GM13976 (cell line): Measurements from ENCODE around the gene ZKSCAN4.
A peak's percentile ranks its signal among the peaks of the same experiment; 100 is the strongest.

ENCODE experiments used
- DNase-seq: peaks from one replicate; pipeline ENCODE4 v3.0.0; 2012; ENCODE audit warnings: low spot score
- CTCF ChIP-seq: IDR thresholded peaks from 2 replicates; pipeline ENCODE4 v1.5.1; 2012; ENCODE audit warnings: borderline replicate concordance, mild to moderate bottlenecking; ENCODE audit not compliant: insufficient read depth; ENCODE audit errors: extremely low read depth, missing control alignments, control extremely low read depth
- in situ Hi-C: fragments of 300-500 bp; cut with MboI; formaldehyde crosslinking; loops from one replicate; pipeline ENCODE4 v1.12.0; 2022; ENCODE audit warnings: low sequenced_read_pairs, mixed read lengths, inconsistent platforms; ENCODE audit not compliant: unreplicated experiment

The ZKSCAN4 gene

DNA sequence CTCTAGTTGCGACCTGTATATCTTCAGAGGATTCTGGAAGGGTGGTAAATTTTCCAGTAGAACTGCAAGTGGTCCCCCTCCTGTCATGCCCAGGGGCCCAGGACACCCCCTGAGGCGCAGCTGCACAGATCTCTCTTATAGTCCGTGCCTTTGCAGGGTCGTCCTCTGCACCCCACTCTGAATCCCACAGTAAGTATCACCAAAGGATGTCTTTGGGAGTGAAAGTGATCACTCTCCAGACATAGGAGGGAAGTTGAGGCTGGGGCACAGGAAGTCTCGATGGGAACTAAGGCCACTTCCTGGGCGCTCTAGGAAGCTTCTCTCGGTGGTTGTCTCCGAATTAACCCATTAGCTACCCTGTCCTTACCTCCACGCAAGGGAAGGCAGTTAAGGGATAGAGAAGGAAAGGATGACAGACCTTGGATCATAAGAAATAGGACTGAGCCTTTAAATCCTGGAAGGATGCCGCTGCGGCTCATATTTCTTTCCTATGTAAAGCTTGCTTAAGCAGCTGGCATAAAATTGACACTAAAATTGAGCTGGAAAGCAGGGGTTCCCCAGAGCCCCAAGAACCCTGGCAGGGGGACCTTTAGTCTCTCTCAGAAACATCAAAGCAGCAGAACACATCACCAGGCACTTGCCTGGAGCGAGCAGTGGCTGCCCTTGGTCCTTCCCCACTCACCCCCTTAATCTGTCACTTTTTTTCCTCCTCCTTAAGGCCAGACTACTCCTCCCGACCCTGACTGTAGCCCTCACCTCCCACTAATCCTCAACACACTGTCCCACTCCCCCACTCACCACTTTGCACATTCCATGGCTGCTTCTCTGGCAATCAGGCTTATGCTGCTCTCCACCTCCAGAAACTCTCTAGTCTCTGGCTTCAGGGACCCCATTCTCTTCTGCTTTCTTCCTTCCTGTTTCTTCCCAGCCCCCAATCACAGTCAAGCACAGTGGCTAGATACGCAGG lies at the start of gene ZKSCAN4:
Gene ZKSCAN4, minus strand, starts transcription at position 261 of the 967 bp plus-strand sequence. CDS start 289 bp downstream, outside the sequence.
- peak; percentile 79 for DNase-seq
- no peak for TF ChIP-seq CTCF
- in situ Hi-C loops, result no loop called here

- no peak for DNase-seq
- no peak for TF ChIP-seq CTCF
- in situ Hi-C loops, result no loop called here
Measured at GRCh38 chr6:28296520-28297060, 44.5 kb upstream of the ZKSCAN4 start.

DNA sequence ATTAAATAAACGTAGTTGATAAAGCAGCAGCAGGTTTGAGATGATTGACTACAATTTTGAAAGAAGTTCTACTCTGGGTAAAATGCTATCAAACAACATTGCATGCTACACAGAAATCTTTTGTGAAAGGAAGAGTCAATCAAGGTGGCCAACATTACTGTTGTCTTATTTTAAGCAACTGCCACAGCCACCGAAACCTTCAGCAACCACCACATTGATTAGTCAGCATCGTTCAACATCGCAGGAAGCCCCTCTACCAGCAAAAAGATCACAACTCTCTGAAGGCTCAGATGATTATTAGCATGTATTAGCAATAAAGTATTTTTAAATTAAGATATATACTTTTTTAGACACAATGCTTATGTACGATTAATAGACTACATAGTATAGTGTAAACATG lies 43.3 kb upstream of the ZKSCAN4 start:
- no peak for DNase-seq
- in situ Hi-C loops, result no loop called here
- TF ChIP-seq CTCF, result no peak

DNA sequence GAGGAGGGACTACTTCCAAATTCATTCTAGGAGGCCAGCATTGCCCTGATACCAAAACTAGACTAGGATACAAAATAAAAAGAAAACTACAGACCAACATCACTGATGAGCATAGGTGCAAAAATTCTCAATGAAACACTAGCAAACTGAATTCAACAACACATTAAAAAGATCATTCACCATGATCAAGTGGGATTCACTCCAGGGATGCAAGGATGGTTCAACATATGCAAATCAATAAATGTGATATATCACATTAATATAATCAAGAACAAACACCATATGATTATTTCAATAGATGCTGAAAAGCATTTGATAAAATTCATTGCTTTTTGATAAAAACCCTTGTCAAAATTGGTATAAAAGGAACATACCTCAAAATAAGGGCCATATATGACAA lies 39.5 kb upstream of the ZKSCAN4 start:
- in situ Hi-C loops, result no loop called here
- no peak for TF ChIP-seq CTCF

DNA sequence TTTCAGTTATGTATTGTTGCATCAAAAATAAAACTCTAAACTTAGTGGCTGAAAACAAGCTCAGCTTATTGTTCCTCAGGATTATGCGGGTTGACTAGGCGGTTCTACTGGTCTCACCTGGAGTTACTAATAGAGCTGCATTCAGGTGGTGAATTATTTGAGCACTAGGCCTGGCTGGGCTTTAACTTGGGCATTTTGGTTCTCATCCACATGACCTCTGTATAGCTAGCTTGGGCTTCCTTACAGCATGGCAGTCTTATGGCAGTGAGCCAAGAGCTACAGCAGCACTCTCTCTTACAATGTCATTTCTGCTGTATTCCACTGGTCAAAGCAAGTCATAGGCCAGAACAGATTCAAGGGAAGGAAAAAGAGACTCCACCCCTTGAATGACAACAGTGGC lies 30.9 kb upstream of the ZKSCAN4 start:
- no peak for DNase-seq
- TF ChIP-seq CTCF, result no peak
- in situ Hi-C loops, result no loop called here

More for the DNA sequence above, 39.5 kb upstream of the ZKSCAN4 start:
- no peak for DNase-seq

DNA sequence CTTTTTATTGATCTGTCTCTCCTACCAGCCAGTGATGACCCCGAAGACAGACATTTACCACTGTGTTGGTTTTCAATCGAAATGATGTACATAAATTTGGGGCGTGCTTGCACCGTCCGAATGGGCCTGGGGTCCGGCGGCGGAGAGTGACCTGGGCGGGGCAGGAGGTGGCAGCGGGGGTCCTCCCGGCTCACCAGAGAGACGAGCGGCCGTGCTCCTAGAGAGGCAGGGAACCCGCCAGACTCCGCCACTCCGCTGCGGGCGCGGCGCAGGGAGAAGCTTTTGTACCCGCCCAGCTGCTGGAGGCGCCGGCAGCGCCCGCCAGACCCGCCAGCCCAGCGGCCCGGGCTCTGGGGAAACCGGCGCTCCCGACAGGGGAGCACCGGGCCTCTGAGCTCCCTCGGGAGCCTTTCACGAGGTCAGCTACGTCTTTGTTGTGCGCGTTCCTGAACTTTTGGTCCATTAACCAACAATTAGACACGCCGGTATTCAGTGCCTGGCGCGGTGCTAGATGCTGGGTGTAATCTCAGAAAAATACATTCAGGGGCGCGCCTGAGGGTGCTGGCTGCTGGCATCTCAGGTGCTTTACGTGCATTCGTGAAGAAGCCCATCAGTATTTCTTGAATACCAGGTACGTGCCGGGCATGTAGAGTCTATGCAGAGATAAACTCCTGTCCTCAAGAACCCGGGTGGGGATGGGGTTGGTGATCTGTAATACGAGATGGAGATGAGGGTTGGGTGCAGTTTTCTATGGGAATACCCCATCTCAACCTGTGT lies 29.4 kb upstream of the ZKSCAN4 start, which contains the start of gene PGBD1:
Gene PGBD1, plus strand, starts transcription at position 285 of the 777 bp plus-strand sequence. CDS start 2,242 bp downstream, outside the sequence.
- in situ Hi-C loops, result no loop called here
- no peak for TF ChIP-seq CTCF
- DNase-seq, result peak; percentile 71
